Activated gamma-delta T cell treated with Interleukin-2 at 50 U/mL for 16 hours (primary cell): ENCODE data around the gene FBXO34.
"Not testable (repeated sequence)": the region's sequence is repeated elsewhere in the genome, so short reads cannot be mapped to it uniquely, and the experiment has no call there.

Source experiments
- DNase-seq: peaks from one replicate; pipeline ENCODE4 v3.0.0-alpha.2; 2020

FBXO34 gene

GRCh38 chr14:55274146-55274545 is 2.9 kb downstream of the FBXO34 start:
- no peak for DNase-seq

GRCh38 chr14:55274751-55275150 is 3.5 kb downstream of the FBXO34 start:
- no peak for DNase-seq

DNA sequence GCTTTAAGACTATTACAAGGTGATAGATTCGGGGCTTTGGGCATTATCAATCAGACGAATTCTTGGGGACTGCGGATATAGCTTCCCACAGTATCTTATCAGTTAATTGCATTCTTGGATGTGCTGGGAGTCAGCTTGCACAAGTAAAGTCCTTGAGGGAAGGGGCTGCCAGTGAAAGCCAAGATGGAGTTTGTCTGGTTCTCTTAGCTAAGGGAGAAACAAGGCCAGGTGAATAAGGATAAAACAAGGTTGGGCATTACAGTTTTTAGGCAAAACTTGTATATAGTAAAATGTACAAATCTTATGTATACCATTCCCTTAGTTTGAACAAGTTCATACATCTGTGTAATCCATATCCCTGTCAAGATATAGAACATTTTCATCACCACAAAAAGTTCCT is 5.5 kb downstream of the FBXO34 start:
- no peak for DNase-seq

DNA sequence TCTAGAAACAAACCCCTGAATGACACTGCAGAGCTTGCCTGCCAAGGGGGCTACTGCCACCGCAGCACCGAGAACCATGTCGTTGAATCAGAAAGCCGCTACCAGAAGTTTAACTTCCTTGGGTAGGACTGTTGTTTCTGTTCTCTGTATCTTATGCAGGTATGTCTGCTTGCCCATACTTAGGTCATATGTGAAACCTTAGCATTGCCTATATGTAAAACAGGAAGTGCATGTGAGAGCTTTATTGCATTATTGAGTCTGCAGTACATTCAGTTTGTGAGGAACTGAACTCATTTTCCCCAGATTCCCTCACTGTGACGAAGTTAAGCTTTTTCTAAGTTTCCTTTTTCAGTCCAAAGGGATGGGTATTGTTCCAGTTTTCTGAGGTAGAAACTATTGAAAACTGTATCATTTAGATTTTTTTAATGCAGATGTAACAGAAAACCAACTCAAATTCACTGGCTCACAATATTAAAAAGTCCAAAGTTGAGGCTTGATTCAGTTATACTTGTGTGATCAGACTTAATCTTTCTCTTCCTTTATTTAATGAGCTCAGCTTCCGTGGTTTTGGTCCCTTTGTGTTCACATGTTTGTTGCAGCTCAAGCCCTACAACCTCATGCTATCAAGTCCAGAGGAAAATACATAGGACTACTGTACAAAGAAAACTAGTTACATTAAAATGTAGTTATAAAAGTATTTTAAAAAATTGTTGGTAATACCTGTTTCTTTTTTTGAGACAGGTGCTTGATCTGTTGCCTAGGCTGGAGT is 6.9 kb downstream of the FBXO34 start:
- no peak for DNase-seq

DNA sequence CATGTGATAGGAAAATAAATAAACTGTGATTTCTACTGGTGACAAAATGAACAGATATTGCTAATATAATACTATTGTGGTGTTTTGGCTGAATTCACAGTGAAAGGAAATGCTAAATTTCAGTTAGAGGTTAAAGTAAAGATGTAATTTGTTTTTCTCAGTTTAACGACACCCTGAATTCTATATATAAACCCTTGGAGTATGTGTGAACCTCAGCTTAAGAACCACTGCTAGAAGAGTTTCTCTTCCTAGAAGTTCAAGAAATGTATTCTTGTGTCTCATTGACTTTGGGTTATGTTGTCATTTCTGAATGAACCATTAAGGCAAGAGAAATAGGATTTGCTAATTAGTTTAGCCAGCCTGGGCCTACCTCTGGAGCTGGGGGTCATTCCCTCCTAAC is 8.2 kb downstream of the FBXO34 start:
- no peak for DNase-seq

GRCh38 chr14:55281316-55281839 is 10.2 kb downstream of the FBXO34 start:
- no peak for DNase-seq

- DNase-seq: no peak
Observed at GRCh38 chr14:55285048-55285652, 13.9 kb downstream of the FBXO34 start.

GRCh38 chr14:55288439-55288838 is 17.2 kb downstream of the FBXO34 start:
- no peak for DNase-seq

DNA sequence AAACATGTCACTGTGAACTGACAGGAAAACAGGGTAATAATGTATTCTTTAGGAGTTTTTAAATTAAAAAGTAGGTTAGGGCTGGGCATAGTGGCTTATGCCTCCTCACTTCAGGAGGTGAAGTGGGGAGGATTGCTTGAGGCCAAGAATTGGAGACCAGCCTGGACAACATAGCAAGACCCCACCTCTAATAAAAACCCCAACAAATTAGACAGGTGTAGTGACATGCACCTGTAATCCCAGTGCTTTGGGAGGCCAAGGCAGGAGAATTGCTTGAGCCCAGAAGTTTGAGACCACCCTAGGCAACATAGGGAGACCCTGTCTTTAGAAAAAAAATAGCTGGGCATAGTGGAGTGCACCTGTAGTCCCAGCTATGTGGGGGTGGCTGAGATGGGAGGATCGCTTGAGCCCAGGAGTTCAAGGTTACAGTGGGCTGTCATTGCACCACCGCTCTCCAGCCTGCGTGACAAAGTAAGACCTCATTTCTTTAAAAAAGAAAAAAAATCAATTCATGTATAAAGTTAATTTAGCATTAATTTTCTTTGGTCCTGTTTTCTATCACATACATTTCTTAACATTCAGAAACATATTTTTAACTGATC is 20.4 kb downstream of the FBXO34 start:
- no peak for DNase-seq

DNA sequence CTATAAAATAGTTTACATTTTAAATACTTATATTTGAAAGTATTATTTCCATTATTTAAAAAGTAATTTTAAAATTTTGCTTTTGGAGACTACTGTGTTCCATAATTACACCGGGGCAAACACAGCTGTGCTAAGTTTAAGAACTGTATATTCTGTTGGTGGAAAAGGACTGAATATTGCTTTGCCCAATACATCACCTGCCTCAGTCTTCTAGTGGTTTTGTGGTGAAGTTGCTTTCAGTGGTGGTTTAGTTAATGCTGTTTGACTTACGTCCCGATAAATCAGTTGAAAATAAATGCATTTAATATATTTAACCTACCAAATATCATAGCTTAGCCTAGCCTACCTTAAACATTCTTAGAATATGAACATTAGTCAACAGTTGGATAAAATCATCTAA is 23.4 kb downstream of the FBXO34 start:
- DNase-seq: no peak

DNA sequence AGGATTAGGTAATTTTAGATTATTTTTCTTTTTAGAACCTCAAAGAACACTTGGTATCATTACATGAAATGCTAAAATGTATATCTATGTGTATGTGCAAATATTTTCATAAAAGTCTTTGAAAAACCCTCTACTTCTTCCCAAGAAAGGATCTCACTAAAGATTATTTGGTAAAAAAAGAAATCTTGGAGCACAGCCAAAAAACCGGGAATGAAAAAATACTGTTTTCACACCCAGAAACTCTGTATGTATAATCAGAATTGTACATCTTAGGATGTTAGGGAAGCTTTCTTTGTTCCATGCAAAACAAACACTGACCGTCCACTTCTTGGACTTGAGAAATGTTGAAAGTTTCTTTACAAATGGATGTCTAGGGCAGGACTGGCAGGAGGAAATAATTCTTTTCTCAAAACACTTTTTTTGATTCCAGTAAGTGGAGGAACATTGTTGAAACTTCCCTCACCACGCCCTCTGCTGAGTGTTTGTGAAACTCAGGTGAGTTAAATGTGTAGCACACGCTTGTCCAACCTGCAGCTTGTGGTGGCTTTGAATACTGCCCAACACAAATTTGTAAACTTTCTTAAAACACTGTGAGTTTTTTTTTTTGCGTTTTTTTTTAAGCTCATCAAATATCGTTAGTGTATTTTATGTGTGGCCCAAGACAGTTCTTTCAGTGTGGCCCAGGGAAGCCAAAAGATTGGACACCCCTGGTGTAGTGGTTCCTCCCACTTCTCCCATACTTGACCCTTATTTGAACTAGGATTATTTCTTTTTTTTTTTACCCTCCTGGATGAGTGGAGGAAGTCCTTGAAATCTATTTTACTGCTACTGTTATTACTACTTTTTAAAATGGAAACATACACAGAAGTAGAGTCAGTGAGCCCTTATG is 26.6 kb downstream of the FBXO34 start:
- no peak for DNase-seq

GRCh38 chr14:55298500-55298822 is 27.2 kb downstream of the FBXO34 start:
- DNase-seq: no peak

DNA sequence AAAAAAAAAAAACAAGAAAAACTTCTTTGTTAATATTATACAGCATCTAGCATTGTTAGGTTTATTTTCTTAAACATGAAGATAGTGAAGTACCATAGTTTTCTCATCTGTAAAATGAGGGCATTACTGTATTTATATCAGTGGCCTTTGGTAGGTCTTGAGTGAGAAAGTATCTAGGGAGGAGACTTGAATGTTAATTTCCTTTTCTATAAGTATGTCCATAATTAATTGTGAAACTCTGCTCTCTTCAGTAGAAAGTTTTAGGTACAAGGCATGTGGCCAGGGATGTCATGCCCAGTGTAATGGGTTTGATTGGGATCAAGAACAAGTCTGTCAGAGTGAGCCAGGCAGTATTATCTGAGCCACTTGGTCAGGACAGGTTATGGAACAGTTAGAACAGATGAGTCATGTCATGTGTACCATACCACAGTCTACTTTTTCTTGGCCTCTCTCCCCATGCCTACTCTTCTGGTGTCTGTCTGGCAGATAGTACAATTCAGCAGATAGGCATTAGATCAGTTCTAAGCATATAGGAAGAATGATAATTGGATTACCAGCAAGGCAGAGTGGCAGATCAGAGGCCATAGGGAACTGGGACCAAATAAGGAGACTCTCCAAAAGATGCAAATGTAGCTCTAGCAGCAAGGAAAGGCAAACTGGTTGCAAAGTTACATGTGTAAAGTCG is 30.4 kb downstream of the FBXO34 start:
- no peak for DNase-seq

- DNase-seq: no peak
Observed at GRCh38 chr14:55302367-55303124, 31.3 kb downstream of the FBXO34 start.

- no peak for DNase-seq
Observed at GRCh38 chr14:55303125-55303499, 31.9 kb downstream of the FBXO34 start.

- DNase-seq: no peak
Observed at GRCh38 chr14:55303691-55304145, 32.5 kb downstream of the FBXO34 start.

- DNase-seq: no peak
Observed at GRCh38 chr14:55306938-55307589, 35.8 kb downstream of the FBXO34 start.

DNA sequence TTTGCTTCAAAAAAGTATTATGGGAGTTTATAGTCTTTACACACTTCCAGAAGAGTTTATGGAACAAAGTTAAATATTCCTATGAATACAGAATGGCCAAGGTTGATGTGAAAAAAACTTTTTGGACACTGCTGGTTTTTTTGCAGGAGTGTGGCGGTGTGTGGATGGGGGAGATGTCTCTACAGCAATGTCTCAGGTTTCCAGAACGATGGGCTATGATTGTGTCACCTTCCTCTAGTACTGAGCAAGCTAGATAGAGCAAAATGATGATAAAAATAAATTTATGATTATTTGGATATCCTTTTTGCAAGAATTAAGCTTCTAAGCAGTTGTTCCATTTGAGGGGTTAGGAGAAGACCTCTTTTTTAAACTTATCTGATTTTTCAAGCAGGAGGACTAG is 37.9 kb downstream of the FBXO34 start:
- DNase-seq: no peak

DNA sequence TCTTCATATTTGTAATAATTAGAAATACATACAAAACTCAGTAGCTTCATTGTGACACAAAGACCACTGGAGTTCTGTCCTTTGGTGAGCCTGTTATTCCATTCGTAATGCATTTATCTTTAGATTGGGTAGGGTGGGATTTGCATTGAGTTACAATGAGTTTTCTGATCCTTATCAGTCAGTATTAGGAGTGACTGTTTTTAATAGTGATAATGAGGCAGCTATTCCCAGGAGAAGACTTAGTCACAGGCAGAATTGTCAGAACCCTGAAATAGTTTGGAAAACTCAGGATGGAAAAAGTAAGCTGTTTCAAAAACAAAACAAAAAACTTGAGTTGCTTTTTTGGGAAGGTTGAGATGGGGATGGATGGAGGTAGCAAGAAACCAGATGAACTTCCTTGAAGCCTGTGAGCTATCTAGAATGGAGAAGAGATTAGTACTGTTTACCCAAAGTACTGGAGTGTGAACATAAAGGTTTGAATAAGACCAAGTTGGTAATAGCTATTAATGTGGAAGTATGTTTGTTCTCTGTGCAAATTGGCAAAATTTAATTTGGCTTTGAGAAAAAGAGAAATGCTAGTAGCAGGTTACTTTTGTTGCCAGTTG is 38.6 kb downstream of the FBXO34 start:
- DNase-seq: no peak

DNA sequence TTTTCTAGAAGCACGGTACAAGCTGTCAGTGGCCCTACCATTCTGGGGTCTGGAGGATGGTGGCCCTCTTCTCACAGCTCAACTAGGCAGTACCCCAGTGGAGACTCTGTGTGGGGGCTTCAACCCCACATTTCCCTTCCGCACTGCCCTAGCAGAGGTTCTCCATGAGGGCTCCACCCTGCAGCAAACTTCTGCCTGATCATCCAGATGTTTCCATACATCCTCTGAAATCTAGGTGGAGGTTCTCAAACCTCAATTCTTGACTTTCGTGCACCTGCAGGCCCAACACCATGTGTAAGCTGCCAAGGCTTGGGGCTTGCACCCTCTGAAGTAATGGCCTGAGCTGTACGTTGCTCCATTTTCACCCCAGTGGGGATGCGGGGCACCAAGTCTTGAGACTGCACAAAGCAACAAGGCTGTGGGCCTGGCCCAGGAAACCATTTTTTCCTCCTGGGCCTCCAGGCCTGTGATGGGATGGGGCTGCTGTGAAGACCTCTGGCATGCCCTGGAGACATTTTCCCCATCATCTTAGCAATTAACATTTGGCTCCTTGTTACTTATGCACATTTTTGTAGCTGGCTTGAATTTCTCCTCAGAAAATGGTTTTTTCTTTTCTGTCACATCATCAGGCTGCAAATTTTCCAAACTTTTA is 41.3 kb downstream of the FBXO34 start:
- DNase-seq: not testable (repeated sequence)
